GM18519 (cell line): ENCODE data around the gene IQCK.

Experiments used
- ATAC-seq: cut with Tn5 transposase; IDR thresholded peaks from one replicate; pipeline ENCODE4 v1.9.1; 2021; ENCODE audit warnings: mild to moderate bottlenecking, moderate library complexity; ENCODE audit not compliant: unreplicated experiment, low FRiP score

Gene IQCK

DNA sequence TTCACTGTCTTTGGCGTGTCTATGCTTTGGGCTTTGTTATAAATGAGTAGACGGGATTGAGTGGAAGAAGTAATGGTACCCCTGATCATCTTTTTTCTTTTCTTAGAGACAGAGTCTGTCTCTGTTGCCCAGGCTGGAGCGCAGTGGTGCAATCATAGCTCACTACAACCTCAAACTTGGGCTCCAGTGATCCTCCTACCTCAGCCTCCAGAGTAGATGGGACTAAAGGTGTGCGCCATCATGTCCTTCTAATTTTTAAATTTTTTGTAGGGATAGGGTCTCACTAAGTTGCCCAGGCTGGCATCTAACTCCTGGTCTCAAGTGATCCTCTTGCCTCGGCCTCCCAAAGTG, 181.5 kb downstream of the IQCK start:
- ATAC-seq, result no peak

DNA sequence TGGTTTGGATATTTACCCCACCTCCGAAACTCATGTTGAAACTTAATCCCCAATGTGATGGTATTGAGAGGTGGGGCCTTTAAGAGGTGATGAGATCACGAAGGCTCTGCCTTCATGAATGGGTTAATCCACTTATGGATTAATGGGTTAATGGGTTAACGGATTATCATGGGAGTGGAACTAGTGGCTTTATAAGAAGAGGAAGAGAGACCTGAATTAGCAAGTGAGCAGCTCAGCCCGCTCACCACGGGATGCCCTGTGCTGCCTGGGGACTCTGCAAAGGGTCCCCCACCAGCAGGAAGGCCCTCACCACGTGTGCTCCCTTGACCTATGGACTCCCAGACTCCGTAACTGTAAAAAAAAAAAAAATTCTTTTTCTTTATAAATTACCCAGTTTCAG, 183.1 kb downstream of the IQCK start:
- ATAC-seq, result no peak

- no peak for ATAC-seq
Observed at GRCh38 chr16:19907161-19907992, 189.3 kb downstream of the IQCK start.
